ENCODE measurements around the gene GPR141. TPM values are rescaled to one million over a fixed set of nuclear protein-coding genes. Genes with fewer than 3 reads are reported as not detected.

GPR141 gene
- total and polyA plus RNA-seq, 12 donors, result 0.17 to 2.2 (median 0.91) TPM; not detected in 3

- no peak for DNase-seq
- 52 to 69% (median 56%) methylated on average over 4 of the region's 4 CpGs for WGBS, 4 donors
- intact Hi-C loops (cut with DNase I), result no loop called here
- Histone ChIP-seq H3K27me3 (no peaks in the 10 kb centered on the region), H3K27ac (no peak overlapping the region), H3K9me3 (replicated peaks in 1 of 3) (no peaks in the 10 kb centered on the region), H3K4me3 (no peak overlapping the region), H3K36me3 (replicated peaks in 1 of 2) (no peaks in the 10 kb centered on the region), H3K4me1 (replicated peaks in 1 of 2) (no peaks in the 10 kb centered on the region)
- TF ChIP-seq, protein P1, sequence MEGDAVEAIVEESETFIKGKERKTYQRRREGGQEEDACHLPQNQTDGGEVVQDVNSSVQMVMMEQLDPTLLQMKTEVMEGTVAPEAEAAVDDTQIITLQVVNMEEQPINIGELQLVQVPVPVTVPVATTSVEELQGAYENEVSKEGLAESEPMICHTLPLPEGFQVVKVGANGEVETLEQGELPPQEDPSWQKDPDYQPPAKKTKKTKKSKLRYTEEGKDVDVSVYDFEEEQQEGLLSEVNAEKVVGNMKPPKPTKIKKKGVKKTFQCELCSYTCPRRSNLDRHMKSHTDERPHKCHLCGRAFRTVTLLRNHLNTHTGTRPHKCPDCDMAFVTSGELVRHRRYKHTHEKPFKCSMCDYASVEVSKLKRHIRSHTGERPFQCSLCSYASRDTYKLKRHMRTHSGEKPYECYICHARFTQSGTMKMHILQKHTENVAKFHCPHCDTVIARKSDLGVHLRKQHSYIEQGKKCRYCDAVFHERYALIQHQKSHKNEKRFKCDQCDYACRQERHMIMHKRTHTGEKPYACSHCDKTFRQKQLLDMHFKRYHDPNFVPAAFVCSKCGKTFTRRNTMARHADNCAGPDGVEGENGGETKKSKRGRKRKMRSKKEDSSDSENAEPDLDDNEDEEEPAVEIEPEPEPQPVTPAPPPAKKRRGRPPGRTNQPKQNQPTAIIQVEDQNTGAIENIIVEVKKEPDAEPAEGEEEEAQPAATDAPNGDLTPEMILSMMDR (IDR thresholded peaks at IDR 0.05), result no peak
- TF ChIP-seq POLR2A (IDR thresholded peaks at IDR 0.05), result no peak
Observed at GRCh38 chr7:37724732-37725131, 41.2 kb downstream of the GPR141 start.

- no peak for DNase-seq
- no peak for TF ChIP-seq POLR2A (IDR thresholded peaks at IDR 0.05)
- TF ChIP-seq, protein P1 (IDR thresholded peaks at IDR 0.05), result no peak
- Histone ChIP-seq H3K27ac (no peak overlapping the region), H3K9me3 (replicated peaks in 1 of 3) (no peaks in the 10 kb centered on the region), H3K27me3 (no peaks in the 10 kb centered on the region), H3K4me3 (no peak overlapping the region), H3K4me1 (replicated peaks in 1 of 2) (no peaks in the 10 kb centered on the region), H3K36me3 (replicated peaks in 1 of 2) (no peaks in the 10 kb centered on the region)
- WGBS, 4 donors, result 87 to 100% (median 96%) methylated on average over 1 of the region's 1 CpG
- intact Hi-C loops (cut with DNase I), result no loop called here
Observed at GRCh38 chr7:37726016-37726415, 42.5 kb downstream of the GPR141 start.

DNA sequence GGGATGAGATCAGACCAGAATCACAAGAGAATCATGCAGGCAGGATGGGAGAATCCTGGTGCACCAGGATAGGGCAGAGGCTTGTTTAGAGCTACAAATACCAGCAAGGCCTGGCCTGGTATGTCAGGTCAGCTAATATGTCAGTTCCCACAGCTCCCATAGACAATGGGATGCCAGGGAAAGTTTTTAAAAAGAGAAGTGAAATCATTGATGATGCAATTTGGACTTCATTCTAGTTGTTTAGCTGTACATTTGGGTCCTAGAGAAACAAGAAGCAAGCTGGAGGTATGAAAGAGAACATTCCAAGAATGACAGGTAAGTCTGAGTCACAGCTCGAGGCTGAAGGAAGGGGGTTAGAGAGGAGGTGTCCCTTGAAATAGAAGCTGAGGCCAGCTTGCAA, 45.2 kb downstream of the GPR141 start:
- TF ChIP-seq, protein P1 (IDR thresholded peaks at IDR 0.05), result no peak
- no peak for TF ChIP-seq POLR2A (IDR thresholded peaks at IDR 0.05)
- no peak for DNase-seq
- Histone ChIP-seq H3K4me1 (replicated peaks in 1 of 2) (peaks cover 0 to 4% of the 10 kb centered on the region in 2 donors), H3K36me3 (replicated peaks in 1 of 2) (no peaks in the 10 kb centered on the region), H3K27me3 (no peaks in the 10 kb centered on the region), H3K9me3 (replicated peaks in 1 of 3) (no peaks in the 10 kb centered on the region), H3K4me3 (no peak overlapping the region), H3K27ac (no peak overlapping the region)
- intact Hi-C loops (cut with DNase I), result no loop called here
- 14 to 44% (median 38%) methylated on average over 1 of the region's 1 CpG for WGBS, 4 donors

DNA sequence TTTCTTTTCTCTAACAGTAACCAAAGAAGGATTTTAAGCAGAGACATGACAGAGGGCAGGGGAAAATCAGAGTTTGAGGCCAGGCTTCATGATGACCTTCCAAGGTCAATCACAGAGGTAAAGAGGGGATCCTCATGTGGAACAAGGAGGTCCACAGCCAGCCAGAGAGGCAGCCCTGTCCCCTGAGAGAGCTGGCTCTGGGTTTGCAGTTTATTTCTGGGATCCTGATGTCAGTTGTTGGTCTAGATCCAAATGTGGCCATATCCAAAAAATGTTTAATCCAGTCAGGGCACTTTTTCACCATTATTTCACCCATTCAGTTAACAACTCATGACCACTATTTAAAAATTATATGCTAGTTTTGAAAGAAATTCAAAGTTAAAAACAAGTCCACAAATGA, 45.6 kb downstream of the GPR141 start:
- no peaks in the 10 kb centered on the region for H3K27me3 ChIP-seq
- H3K4me1 ChIP-seq (replicated peaks in 1 of 2), result peaks cover 0 to 4% of the 10 kb centered on the region in 2 donors
- no peak overlapping the region for H3K27ac ChIP-seq
- H3K36me3 ChIP-seq (replicated peaks in 1 of 2), result no peaks in the 10 kb centered on the region
- intact Hi-C loops (cut with DNase I), result no loop called here
- H3K4me3 ChIP-seq, result no peak overlapping the region
- DNase-seq, result no peak
- H3K9me3 ChIP-seq (replicated peaks in 1 of 3), result no peaks in the 10 kb centered on the region
- TF ChIP-seq POLR2A (IDR thresholded peaks at IDR 0.05), result no peak
- TF ChIP-seq, protein P1 (IDR thresholded peaks at IDR 0.05), result no peak

All from adrenal gland (tissue), 12 donors.